H1 (cell line): Measurements from ENCODE around the gene CORO2B. TPM values are rescaled to one million over a fixed set of nuclear protein-coding genes. Genes with fewer than 3 reads are reported as not detected.

Experiments used
- CTCF ChIA-PET: fragments of 300-600 bp; sonication (Branson Sonifier 250); formaldehyde crosslinking; loops from one replicate; lab custom pipeline; 2021; ENCODE audit not compliant: partially characterized antibody; lab: Charles Lee
- POLR2A ChIA-PET: fragments of 300-600 bp; sonication (Branson Sonifier 250); formaldehyde crosslinking; loops from one replicate; lab custom pipeline; 2021; ENCODE audit warnings: inconsistent platforms; ENCODE audit not compliant: partially characterized antibody; lab: Charles Lee
- DNase-seq, 2 experiments: peaks; one replicate each; pipeline versions ENCODE4 v3.0.0 to v3.0.0-alpha.2; 2010 to 2022; ENCODE audit warnings: low spot score in 2 of 2, low read depth in 1 of 2, mixed read lengths in 1 of 2
- FAIRE-seq: peaks from 2 replicates; lab custom pipeline; 2011; peaks lifted over from hg19 to GRCh38; lab: Jason Lieb, UNC
- H2AFZ ChIP-seq: 2 replicates; pipeline ENCODE4 v1.8.1; 2012; ENCODE audit warnings: low read length, inconsistent platforms
- H2AK5ac ChIP-seq: 2 replicates; pipeline ENCODE4 v1.6.1; 2013; ENCODE audit warnings: low read depth, low read length
- H2BK120ac ChIP-seq: replicated peaks from 2 replicates; pipeline ENCODE3; 2013; ENCODE audit warnings: low read depth, low read length, inconsistent platforms
- H2BK12ac ChIP-seq: 2 replicates; pipeline ENCODE4 v1.6.1; 2013; ENCODE audit warnings: low read depth, low read length
- H2BK15ac ChIP-seq: 2 replicates; pipeline ENCODE4 v1.6.1; 2013; ENCODE audit warnings: low read length
- H2BK20ac ChIP-seq: 2 replicates; pipeline ENCODE4 v1.6.1; 2013; ENCODE audit warnings: low read length
- H2BK5ac ChIP-seq: 2 replicates; pipeline ENCODE4 v1.6.1; 2013; ENCODE audit warnings: low read depth, low read length
- H3K14ac ChIP-seq: 2 replicates; pipeline ENCODE4 v1.6.1; 2013; ENCODE audit warnings: inconsistent platforms; ENCODE audit not compliant: insufficient read length
- H3K18ac ChIP-seq: 2 replicates; pipeline ENCODE4 v1.6.1; 2013; ENCODE audit warnings: low read length; ENCODE audit errors: extremely low read depth
- H3K23ac ChIP-seq: 2 replicates; pipeline ENCODE4 v1.6.1; 2013; ENCODE audit warnings: inconsistent platforms; ENCODE audit not compliant: insufficient read length
- H3K23me2 ChIP-seq: 2 replicates; pipeline ENCODE4 v1.6.1; 2013; ENCODE audit warnings: low read depth, low read length
- H3K27ac ChIP-seq: 2 replicates; pipeline ENCODE4 v1.6.1; 2011; ENCODE audit warnings: low read depth, low read length, inconsistent platforms
- H3K27me3 ChIP-seq, 4 experiments: replicated peaks in 1 of 4; 1 replicate in 1 of 4; 2 replicates in 3 of 4; pipeline versions ENCODE4 v1.6.1 to v1.8.1; 2011 to 2013; ENCODE audit warnings: low read length in 3 of 4, mild to moderate bottlenecking in 3 of 4, inconsistent platforms in 2 of 4, mixed read lengths in 2 of 4, moderate library complexity in 1 of 4; ENCODE audit not compliant: control insufficient read depth in 3 of 4, insufficient read depth in 3 of 4; ENCODE audit errors: extremely low read depth in 1 of 4
- H3K36me3 ChIP-seq, 4 experiments: 2 replicates each; pipeline versions ENCODE4 v1.6.1 to v1.8.1; 2011 to 2013; ENCODE audit warnings: mild to moderate bottlenecking in 4 of 4, low read length in 3 of 4, moderate library complexity in 2 of 4, control low read depth in 1 of 4, inconsistent platforms in 1 of 4; ENCODE audit not compliant: insufficient read depth in 4 of 4, control insufficient read depth in 2 of 4
- H3K4ac ChIP-seq: replicated peaks from 2 replicates; pipeline ENCODE3; 2013; ENCODE audit warnings: low read length, low read depth, mixed read lengths, inconsistent platforms; ENCODE audit not compliant: insufficient read length
- H3K4me1 ChIP-seq, 4 experiments: replicated peaks in 1 of 4; 1 replicate in 1 of 4; 2 replicates in 3 of 4; pipeline versions ENCODE4 v1.6.1 to v1.8.1; 2011 to 2013; ENCODE audit warnings: low read length in 3 of 4, inconsistent platforms in 2 of 4, mixed read lengths in 1 of 4; ENCODE audit not compliant: insufficient read depth in 4 of 4, control insufficient read depth in 3 of 4
- H3K4me2 ChIP-seq, 2 experiments: 2 replicates each; pipeline versions ENCODE4 v1.6.1 to v1.8.1; 2011 to 2013; ENCODE audit warnings: low read depth in 2 of 2, low read length in 2 of 2, control low read depth in 1 of 2, inconsistent platforms in 1 of 2, mild to moderate bottlenecking in 1 of 2; ENCODE audit not compliant: insufficient read depth in 1 of 2
- H3K4me3 ChIP-seq, 4 experiments: fragments of 200-600, 300-600 bp in 1 of 4; sonication (generic), shearing (Covaris generic), sonication (Bioruptor Twin) in 1 of 4; 2 replicates each; pipeline versions ENCODE4 v1.5.1 to v1.8.1; 2011 to 2016; ENCODE audit warnings: low read length in 4 of 4, low read depth in 3 of 4, control low read depth in 2 of 4, inconsistent platforms in 2 of 4, mild to moderate bottlenecking in 2 of 4, mixed read lengths in 1 of 4, moderate library complexity in 1 of 4; ENCODE audit not compliant: insufficient read depth in 2 of 4; ENCODE audit errors: extremely low read depth in 1 of 4
- H3K56ac ChIP-seq: replicated peaks from 2 replicates; pipeline ENCODE3; 2013; ENCODE audit warnings: low read depth, mild to moderate bottlenecking, mixed read lengths, low read length, inconsistent platforms; ENCODE audit not compliant: insufficient read length
- H3K79me1 ChIP-seq: 2 replicates; pipeline ENCODE4 v1.6.1; 2013; ENCODE audit warnings: low read depth, low read length, control low read depth
- H3K79me2 ChIP-seq, 2 experiments: 2 replicates each; pipeline versions ENCODE4 v1.6.1 to v1.8.1; 2012 to 2013; ENCODE audit warnings: low read length in 2 of 2, mild to moderate bottlenecking in 2 of 2, inconsistent platforms in 1 of 2; ENCODE audit not compliant: insufficient read depth in 2 of 2, control insufficient read depth in 1 of 2
- H3K9ac ChIP-seq, 4 experiments: replicated peaks in 1 of 4; 1 replicate in 1 of 4; 2 replicates in 3 of 4; pipeline versions ENCODE4 v1.6.1 to v1.8.1; 2011 to 2013; ENCODE audit warnings: low read depth in 3 of 4, low read length in 3 of 4, control low read depth in 2 of 4, mild to moderate bottlenecking in 2 of 4, moderate library complexity in 2 of 4, inconsistent platforms in 1 of 4; ENCODE audit errors: extremely low read depth in 1 of 4
- H3K9me3 ChIP-seq, 2 experiments: 2 replicates each; pipeline versions ENCODE4 v1.6.1 to v1.8.1; 2012 to 2013; ENCODE audit warnings: mild to moderate bottlenecking in 2 of 2, moderate library complexity in 2 of 2, control low read depth in 1 of 2, inconsistent platforms in 1 of 2, low read depth in 1 of 2, low read length in 1 of 2, mixed read lengths in 1 of 2; ENCODE audit not compliant: insufficient read depth in 2 of 2
- H4K20me1 ChIP-seq, 2 experiments: replicated peaks in 1 of 2; 2 replicates each; pipeline versions ENCODE3 to v1.8.1; 2011 to 2013; ENCODE audit warnings: inconsistent platforms in 2 of 2, low read length in 2 of 2, mild to moderate bottlenecking in 1 of 2; ENCODE audit not compliant: insufficient read depth in 2 of 2, control insufficient read depth in 1 of 2
- H4K5ac ChIP-seq: 2 replicates; pipeline ENCODE4 v1.6.1; 2013; ENCODE audit warnings: low read length, low read depth, mixed read lengths, inconsistent platforms; ENCODE audit not compliant: insufficient read length
- H4K8ac ChIP-seq: 2 replicates; pipeline ENCODE4 v1.8.0; 2013; ENCODE audit warnings: mild to moderate bottlenecking, moderate library complexity, low read length, inconsistent platforms; ENCODE audit not compliant: insufficient read depth; ENCODE audit errors: extremely low read depth
- H4K91ac ChIP-seq: replicated peaks from 2 replicates; pipeline ENCODE3; 2013; ENCODE audit warnings: low read length, mixed read lengths, inconsistent platforms; ENCODE audit not compliant: insufficient read length
- ATF2 ChIP-seq: IDR thresholded peaks from 2 replicates; pipeline ENCODE4 v1.6.1; 2012; ENCODE audit warnings: low read length, inconsistent platforms
- CREB1 ChIP-seq: IDR thresholded peaks from 2 replicates; pipeline ENCODE4 v1.6.1; 2012; ENCODE audit warnings: inconsistent platforms
- CTBP2 ChIP-seq: IDR thresholded peaks from 2 replicates; pipeline ENCODE4 v1.7.0; 2011; ENCODE audit warnings: borderline replicate concordance, mild to moderate bottlenecking, moderate library complexity, mixed read lengths, low read length; ENCODE audit not compliant: insufficient read depth, insufficient read length
- GABPA ChIP-seq: IDR thresholded peaks from 2 replicates; pipeline ENCODE4 v1.6.1; 2011; ENCODE audit warnings: mild to moderate bottlenecking, low read length, moderate library complexity, borderline replicate concordance; ENCODE audit not compliant: insufficient read depth
- JUN ChIP-seq: IDR thresholded peaks from 2 replicates; pipeline ENCODE4 v1.6.1; 2011; ENCODE audit warnings: low read depth, mild to moderate bottlenecking, improper control_type of control experiment, low read length
- RNF2 ChIP-seq: fragments of 200-900, 300-1000 bp; sonication (generic); IDR thresholded peaks from 2 replicates; pipeline ENCODE4 v1.7.1; 2016; ENCODE audit warnings: borderline replicate concordance, low read depth, mild to moderate bottlenecking, antibody characterized with exemption, low read length; ENCODE audit not compliant: poor library complexity, severe bottlenecking; ENCODE audit errors: missing control alignments
- SAP30 ChIP-seq: fragments of 300-600 bp; sonication (generic); IDR thresholded peaks from 2 replicates; pipeline ENCODE4 v1.7.1; 2012; ENCODE audit warnings: low read length, moderate library complexity, mild to moderate bottlenecking, inconsistent platforms; ENCODE audit not compliant: insufficient read depth, insufficient replicate concordance
- TAF7 ChIP-seq: optimal IDR thresholded peaks from 2 replicates; pipeline ENCODE3; 2011; ENCODE audit warnings: low read depth, mild to moderate bottlenecking, inconsistent platforms, low read length, moderate library complexity, borderline replicate concordance
- TEAD4 ChIP-seq: IDR thresholded peaks from 2 replicates; pipeline ENCODE4 v1.6.1; 2012; ENCODE audit warnings: low read depth, low read length, inconsistent platforms, mixed read lengths
- WGBS, 2 experiments: shearing (Covaris generic) in 1 of 2; methylation state at CpG; one replicate each; pipeline versions ENCODE4 v1.1.6 to v1.1.7; 2013 to 2015; ENCODE audit warnings: low lambda C conversion rate in 2 of 2, mixed read lengths in 2 of 2, inconsistent platforms in 1 of 2, low coverage in 1 of 2, missing lambda C conversion rate in 1 of 2; ENCODE audit not compliant: insufficient replicate concordance in 2 of 2, insufficient coverage in 1 of 2, insufficient read length in 1 of 2; ENCODE audit errors: extremely low coverage in 1 of 2, missing lambda C conversion rate in 1 of 2; 5-methylcytosine and 5-hydroxymethylcytosine counted together
- polyA plus RNA-seq, 7 experiments: library from polyadenylated mRNA; depleted of rRNA in 3 of 7; stranded (reverse) in 5 of 7; unstranded in 2 of 7; fragments of >200 nt in 5 of 7; fragments of 200-250 nt in 2 of 7; gene quantifications; 1 replicate in 5 of 7; 2 replicates in 1 of 7; 4 replicates in 1 of 7; pipeline versions ENCODE4 v1.2.1 to v1.2.3, GENCODE V29; 2011 to 2013; ENCODE audit warnings: missing spikeins in 2 of 7, mixed read lengths in 2 of 7
- total RNA-seq: library from RNA; stranded (reverse); fragmentation: NEBNext Ultra II Directional; extraction: Animal tissue kit (Norgen Biotek cat#: 25700); gene quantifications from 2 replicates; pipeline ENCODE4 v1.2.1, GENCODE V29; 2021

Gene CORO2B
- total and polyA plus RNA-seq, 2 of the 8 experiments (the other 6 are each of a cell fraction or from before 2014, with no cell fraction given): 3.4 to 6.7 TPM

- no peak overlapping the region for H2BK120ac ChIP-seq
Measured at GRCh38 chr15:68732451-68732850, 153.7 kb downstream of the CORO2B start.

More at GRCh38 chr15:68732451-68732850, 153.7 kb downstream of the CORO2B start:
- Histone ChIP-seq H3K9ac (no peak overlapping the region), H3K27ac (no peak overlapping the region), H3K79me1 (no peaks in the 10 kb centered on the region), H3K18ac (no peak overlapping the region), H3K4ac (no peak overlapping the region), H4K8ac (no peak overlapping the region), H3K56ac (no peak overlapping the region), H3K23me2 (no peaks in the 10 kb centered on the region; the same call in 1 of the 2 replicates), H3K36me3 (no peaks in the 10 kb centered on the region), H4K5ac (no peak overlapping the region), H3K23ac (no peak overlapping the region), H3K4me1 (peaks cover 0 to 6% (median 2%) of the 10 kb centered on the region in 4 experiments; a peak in 4 of 7 replicates), H3K4me3 (no peak overlapping the region), H3K14ac (no peak overlapping the region), H2BK12ac (no peak overlapping the region), H2AK5ac (no peak overlapping the region), H3K4me2 (no peak overlapping the region), H2AFZ (no peak overlapping the region), H2BK20ac (no peak overlapping the region), H2BK5ac (no peak overlapping the region), H2BK15ac (no peak overlapping the region)
- DNase-seq: no peak
- POLR2A ChIA-PET: no interaction called here
- WGBS, 2 experiments: 90% methylated on average over 2 of the region's 2 CpGs; no CpG with 5 or more reads in 1 of the 2 experiments
- CTCF ChIA-PET: interaction anchor here (1.0 to 4.2 kb wide), 6 partner anchors 17 to 186 kb away, joined by 3 to 38 read pairs (median 5); no protein-coding TSS in a partner anchor
- TF ChIP-seq TEAD4 (no peak), TAF7 (no peak), CREB1 (no peak), JUN (no peak), RNF2 (no peak), SAP30 (no peak), ATF2 (no peak), GABPA (no peak), CTBP2 (no peak)
- TF ChIP-seq, all 59 proteins: peak for 0
- Histone ChIP-seq H4K20me1 (no peaks in the 10 kb centered on the region), H3K27me3 (no peaks in the 10 kb centered on the region; a peak in 1 of 7 replicates), H3K79me2 (no peaks in the 10 kb centered on the region), H4K91ac (no peak overlapping the region), H3K9me3 (no peaks in the 10 kb centered on the region)
- no peak for FAIRE-seq
